IPS-15b (cell line): ENCODE data around the gene SUN1.
A peak's percentile ranks its signal among the peaks of the same experiment; 100 is the strongest.

ENCODE experiments used
- H3K27me3 ChIP-seq: one replicate; pipeline ENCODE4 v1.6.1; 2013; ENCODE audit warnings: low read length; ENCODE audit not compliant: control insufficient read depth, insufficient read depth
- H3K36me3 ChIP-seq: one replicate; pipeline ENCODE4 v1.6.1; 2013; ENCODE audit warnings: low read length; ENCODE audit not compliant: control insufficient read depth, insufficient read depth
- H3K4me1 ChIP-seq: one replicate; pipeline ENCODE4 v1.6.1; 2013; ENCODE audit warnings: mild to moderate bottlenecking, low read length; ENCODE audit not compliant: control insufficient read depth, insufficient read depth
- H3K4me3 ChIP-seq: one replicate; pipeline ENCODE4 v1.5.1; 2013; ENCODE audit warnings: low read depth, low read length
- H3K9ac ChIP-seq: one replicate; pipeline ENCODE4 v1.6.1; 2013; ENCODE audit warnings: low read depth, mild to moderate bottlenecking, low read length
- H3K9me3 ChIP-seq: one replicate; pipeline ENCODE4 v1.6.1; 2013; ENCODE audit warnings: mild to moderate bottlenecking, low read length; ENCODE audit not compliant: control insufficient read depth, insufficient read depth

The SUN1 gene

DNA sequence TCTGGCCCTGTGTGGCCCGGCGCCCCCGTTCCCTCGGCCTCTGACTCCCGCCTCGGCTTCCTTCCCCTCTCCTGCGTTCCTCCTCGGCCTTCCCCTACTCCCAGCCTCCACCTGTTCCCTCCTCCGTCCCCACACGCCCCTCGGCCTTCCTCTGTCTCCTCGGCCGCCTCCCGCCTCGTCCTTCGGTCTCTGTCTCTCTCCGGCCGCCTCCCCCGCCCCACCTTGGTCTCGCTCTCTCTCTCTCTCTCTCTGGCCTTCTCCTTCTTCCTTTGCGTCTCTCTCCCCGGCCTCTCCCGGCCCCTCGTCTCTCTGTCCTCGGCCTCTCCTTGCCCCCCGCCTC is 44.7 kb downstream of the SUN1 start:
- H3K4me1 ChIP-seq: peaks cover 3% of the 10 kb centered on the region
- H3K36me3 ChIP-seq: peaks cover 11% of the 10 kb centered on the region
- peak overlapping the region; percentile 65 for H3K9ac ChIP-seq
- H3K4me3 ChIP-seq: peak overlapping the region; percentile 87
- H3K9me3 ChIP-seq: no peaks in the 10 kb centered on the region
- no peaks in the 10 kb centered on the region for H3K27me3 ChIP-seq

DNA sequence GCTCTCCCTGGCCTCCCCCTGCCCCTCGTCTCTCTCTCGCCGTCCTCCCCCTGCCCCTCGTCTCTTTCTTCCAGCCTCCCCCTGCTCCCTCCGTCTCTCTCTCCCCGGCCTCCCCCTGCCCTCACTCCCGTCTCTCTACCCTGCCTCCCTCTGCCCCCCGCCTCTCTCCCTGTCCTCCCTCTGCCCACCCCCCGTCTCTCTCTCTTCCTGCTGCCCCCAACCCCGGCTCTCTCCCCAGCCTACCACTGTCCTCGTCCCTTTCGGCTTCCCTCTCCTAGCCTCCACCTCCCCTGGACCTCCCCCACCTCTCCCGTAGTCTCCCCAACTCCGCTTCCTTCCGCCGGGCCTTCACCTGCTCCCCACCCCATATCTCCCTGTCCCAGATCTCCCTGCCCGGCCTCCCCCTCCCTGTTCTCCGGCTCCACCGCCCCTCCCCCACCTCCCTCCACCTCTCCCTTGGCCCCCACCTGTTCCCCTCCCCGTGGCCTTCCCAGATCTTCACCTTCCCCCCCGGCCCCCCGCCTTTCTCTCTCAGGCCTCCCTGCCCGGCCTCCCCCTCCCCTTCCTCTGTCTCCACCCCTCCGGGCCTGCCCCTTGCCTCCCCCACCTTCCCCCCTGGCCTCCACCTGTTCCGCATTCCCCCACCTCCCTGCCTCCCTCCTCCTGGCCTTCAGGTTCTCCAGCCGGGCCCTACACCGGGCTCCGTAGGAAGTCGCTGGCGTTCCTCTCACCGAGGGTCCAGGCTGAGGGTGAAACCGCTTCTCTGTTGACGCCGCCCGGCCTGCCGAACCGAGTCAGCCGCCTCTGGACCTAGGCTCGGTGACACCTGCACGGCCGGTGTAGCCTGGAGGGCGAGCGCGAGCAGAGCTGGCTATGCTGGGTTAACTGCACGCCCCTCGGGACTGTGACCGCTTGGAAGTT is 45.3 kb downstream of the SUN1 start:
- Histone ChIP-seq H3K4me3 (peak overlapping the region; percentile 87), H3K9ac (peak overlapping the region; percentile 65), H3K9me3 (no peaks in the 10 kb centered on the region), H3K4me1 (peaks cover 3% of the 10 kb centered on the region), H3K36me3 (peaks cover 5% of the 10 kb centered on the region), H3K27me3 (no peaks in the 10 kb centered on the region)

DNA sequence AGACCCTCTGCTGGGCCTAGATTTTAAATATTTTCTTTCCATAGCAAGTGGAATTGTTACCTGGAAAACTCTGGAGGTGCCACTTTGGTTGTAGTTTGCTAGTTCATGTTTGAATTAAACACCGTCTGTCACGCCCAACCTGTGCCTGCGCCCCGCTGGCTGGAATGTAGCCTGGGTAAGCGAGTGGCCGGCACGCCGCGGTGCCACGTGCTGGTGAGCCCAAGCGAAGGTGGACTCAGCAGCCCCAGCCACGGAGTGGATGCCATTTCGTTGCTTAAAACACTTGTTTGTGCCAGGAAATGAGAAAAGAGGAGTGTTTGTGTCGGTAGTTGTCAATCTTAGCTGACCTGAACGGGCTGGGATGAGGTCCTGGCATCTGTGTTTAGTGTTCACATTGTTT is 46.8 kb downstream of the SUN1 start:
- peaks cover 3% of the 10 kb centered on the region for H3K4me1 ChIP-seq
- no peak overlapping the region for H3K4me3 ChIP-seq
- no peaks in the 10 kb centered on the region for H3K27me3 ChIP-seq
- no peak overlapping the region for H3K9ac ChIP-seq
- H3K36me3 ChIP-seq: peaks cover 4% of the 10 kb centered on the region
- no peaks in the 10 kb centered on the region for H3K9me3 ChIP-seq

DNA sequence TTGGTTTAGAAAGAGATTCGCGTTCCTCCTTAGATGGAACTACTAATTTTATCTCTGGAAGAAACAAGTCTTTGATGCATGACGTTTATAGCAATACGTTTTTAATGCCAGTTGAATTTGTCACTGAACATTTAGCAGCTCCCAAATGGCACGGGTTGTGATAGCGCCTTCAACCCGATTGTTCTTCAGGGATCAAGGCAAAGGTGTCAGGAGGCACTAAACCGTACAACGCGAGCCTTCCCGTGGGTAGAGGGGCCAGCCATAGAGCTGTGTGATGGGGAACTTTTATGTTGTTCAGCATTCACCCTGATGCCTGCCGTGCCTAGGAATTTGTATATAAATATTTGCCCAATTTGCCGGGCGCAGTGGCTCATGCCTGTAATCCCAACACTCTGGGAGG is 47.4 kb downstream of the SUN1 start:
- no peak overlapping the region for H3K4me3 ChIP-seq
- H3K4me1 ChIP-seq: peaks cover 3% of the 10 kb centered on the region
- H3K27me3 ChIP-seq: no peaks in the 10 kb centered on the region
- H3K9ac ChIP-seq: no peak overlapping the region
- H3K36me3 ChIP-seq: peaks cover 4% of the 10 kb centered on the region
- no peaks in the 10 kb centered on the region for H3K9me3 ChIP-seq

GRCh38 chr7:880450-880849 is 48.2 kb downstream of the SUN1 start:
- Histone ChIP-seq H3K9me3 (no peaks in the 10 kb centered on the region), H3K4me1 (peaks cover 3% of the 10 kb centered on the region), H3K27me3 (no peaks in the 10 kb centered on the region), H3K9ac (no peak overlapping the region), H3K4me3 (no peak overlapping the region), H3K36me3 (peaks cover 2% of the 10 kb centered on the region)

GRCh38 chr7:881441-882234 is 49.4 kb downstream of the SUN1 start:
- Histone ChIP-seq H3K27me3 (no peaks in the 10 kb centered on the region), H3K9me3 (no peaks in the 10 kb centered on the region), H3K4me1 (peaks cover 3% of the 10 kb centered on the region), H3K9ac (no peak overlapping the region), H3K36me3 (peaks cover 7% of the 10 kb centered on the region), H3K4me3 (no peak overlapping the region)

DNA sequence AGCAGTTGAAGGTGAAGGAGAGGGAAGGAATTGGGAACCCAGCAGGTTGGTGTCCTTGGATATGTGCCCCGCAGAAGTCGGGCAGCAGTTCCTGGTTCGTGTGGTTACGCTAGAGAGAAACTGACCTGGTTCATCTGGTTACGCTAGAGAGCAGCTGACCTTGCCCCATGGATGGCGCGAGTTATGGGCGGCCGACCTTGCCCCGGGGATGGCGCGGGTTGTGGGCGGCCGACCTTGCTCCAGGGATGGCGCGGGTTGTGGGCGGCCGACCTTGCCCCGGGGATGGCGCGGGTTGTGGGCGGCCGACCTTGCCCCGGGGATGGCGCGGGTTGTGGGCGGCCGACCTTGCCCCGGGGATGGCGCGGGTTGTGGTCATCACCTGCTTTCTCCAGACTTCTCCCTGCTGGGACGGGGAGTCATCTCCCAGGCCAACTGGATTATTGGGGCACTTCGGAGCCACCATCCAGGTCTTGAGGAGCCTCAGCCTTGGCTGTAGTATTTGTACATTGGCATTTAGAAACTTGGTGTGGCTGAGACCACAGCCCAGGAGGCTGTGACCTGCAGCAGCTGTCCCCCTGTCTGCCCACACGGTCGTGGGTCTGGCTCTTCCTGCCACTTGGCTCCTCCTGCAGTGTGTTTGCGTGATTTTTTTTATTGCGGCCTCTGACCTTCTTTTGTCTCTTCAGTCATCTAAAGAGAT is 50.2 kb downstream of the SUN1 start:
- no peaks in the 10 kb centered on the region for H3K9me3 ChIP-seq
- H3K27me3 ChIP-seq: no peaks in the 10 kb centered on the region
- no peak overlapping the region for H3K9ac ChIP-seq
- H3K36me3 ChIP-seq: peaks cover 13% of the 10 kb centered on the region
- H3K4me3 ChIP-seq: no peak overlapping the region
- H3K4me1 ChIP-seq: peaks cover 3% of the 10 kb centered on the region

GRCh38 chr7:883055-884021 is 51.1 kb downstream of the SUN1 start:
- H3K4me3 ChIP-seq: no peak overlapping the region
- no peak overlapping the region for H3K9ac ChIP-seq
- H3K9me3 ChIP-seq: no peaks in the 10 kb centered on the region
- H3K36me3 ChIP-seq: peaks cover 21% of the 10 kb centered on the region
- H3K4me1 ChIP-seq: no peaks in the 10 kb centered on the region
- no peaks in the 10 kb centered on the region for H3K27me3 ChIP-seq

- Histone ChIP-seq H3K4me1 (no peaks in the 10 kb centered on the region), H3K36me3 (peaks cover 32% of the 10 kb centered on the region), H3K9me3 (no peaks in the 10 kb centered on the region), H3K27me3 (no peaks in the 10 kb centered on the region), H3K9ac (peak overlapping the region; percentile 47), H3K4me3 (no peak overlapping the region)
Measured at GRCh38 chr7:884191-885003, 52.1 kb downstream of the SUN1 start.

GRCh38 chr7:885261-885892 is 53.1 kb downstream of the SUN1 start:
- H3K36me3 ChIP-seq: peaks cover 34% of the 10 kb centered on the region
- H3K4me1 ChIP-seq: no peaks in the 10 kb centered on the region
- no peaks in the 10 kb centered on the region for H3K27me3 ChIP-seq
- H3K9me3 ChIP-seq: no peaks in the 10 kb centered on the region
- no peak overlapping the region for H3K9ac ChIP-seq
- H3K4me3 ChIP-seq: no peak overlapping the region
